ENCODE results near the gene HOXA10.

- TF ChIP-seq POLR2A (IDR thresholded peaks at IDR 0.05; ENCODE audit: low read length) = no peak
- no peak for TF ChIP-seq GATA1 (IDR thresholded peaks at IDR 0.05; ENCODE audit: low read depth, low read length)
These were observed 21.9 kb downstream of the HOXA10 start, which contains the start of gene HOXA3 for GRCh38 chr7:27151931-27152815.
